ENCODE results near the gene PRPF40B.

DNA sequence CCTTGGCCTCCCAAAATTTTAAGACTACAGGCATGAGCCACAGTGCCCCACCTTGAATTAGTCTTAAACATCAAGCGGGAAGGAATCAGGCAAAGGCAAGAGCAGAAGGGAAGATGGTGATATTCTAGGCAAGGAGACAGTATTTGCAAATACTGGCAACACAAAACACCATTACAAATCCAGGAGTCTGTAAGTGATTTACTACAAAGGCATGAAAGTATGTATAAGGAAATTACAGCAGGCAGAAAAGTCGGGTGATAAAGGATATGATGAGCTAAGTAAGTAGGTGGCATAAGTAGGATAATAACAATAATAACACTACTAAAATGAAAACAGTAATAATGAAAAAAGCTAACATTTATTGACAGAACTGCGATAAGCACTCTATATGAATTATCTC lies 55.4 kb downstream of the PRPF40B start:
- TF ChIP-seq, protein P1, sequence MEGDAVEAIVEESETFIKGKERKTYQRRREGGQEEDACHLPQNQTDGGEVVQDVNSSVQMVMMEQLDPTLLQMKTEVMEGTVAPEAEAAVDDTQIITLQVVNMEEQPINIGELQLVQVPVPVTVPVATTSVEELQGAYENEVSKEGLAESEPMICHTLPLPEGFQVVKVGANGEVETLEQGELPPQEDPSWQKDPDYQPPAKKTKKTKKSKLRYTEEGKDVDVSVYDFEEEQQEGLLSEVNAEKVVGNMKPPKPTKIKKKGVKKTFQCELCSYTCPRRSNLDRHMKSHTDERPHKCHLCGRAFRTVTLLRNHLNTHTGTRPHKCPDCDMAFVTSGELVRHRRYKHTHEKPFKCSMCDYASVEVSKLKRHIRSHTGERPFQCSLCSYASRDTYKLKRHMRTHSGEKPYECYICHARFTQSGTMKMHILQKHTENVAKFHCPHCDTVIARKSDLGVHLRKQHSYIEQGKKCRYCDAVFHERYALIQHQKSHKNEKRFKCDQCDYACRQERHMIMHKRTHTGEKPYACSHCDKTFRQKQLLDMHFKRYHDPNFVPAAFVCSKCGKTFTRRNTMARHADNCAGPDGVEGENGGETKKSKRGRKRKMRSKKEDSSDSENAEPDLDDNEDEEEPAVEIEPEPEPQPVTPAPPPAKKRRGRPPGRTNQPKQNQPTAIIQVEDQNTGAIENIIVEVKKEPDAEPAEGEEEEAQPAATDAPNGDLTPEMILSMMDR (IDR thresholded peaks at IDR 0.05; ENCODE audit: low read depth, low read length, poor library complexity, severe bottlenecking) = no peak
- no peak for TF ChIP-seq EZH2phosphoT487 (IDR thresholded peaks at IDR 0.05; ENCODE audit: borderline replicate concordance, low read length)
